GM18502 (cell line): Measurements from ENCODE around the gene DPH2.

Source experiments
- ATAC-seq: cut with Tn5 transposase; IDR thresholded peaks from one replicate; pipeline ENCODE4 v1.9.1; 2021; ENCODE audit warnings: mild to moderate bottlenecking; ENCODE audit not compliant: unreplicated experiment, poor library complexity

The DPH2 gene

GRCh38 chr1:43995984-43996732, 26.3 kb downstream of the DPH2 start:
- ATAC-seq, result no peak

- no peak for ATAC-seq
Measured at GRCh38 chr1:43996733-43997115, 26.9 kb downstream of the DPH2 start.

- ATAC-seq, result no peak
Measured at GRCh38 chr1:43997295-43997999, 27.6 kb downstream of the DPH2 start.

- no peak for ATAC-seq
Measured at GRCh38 chr1:43998000-43998378, 28.2 kb downstream of the DPH2 start.

DNA sequence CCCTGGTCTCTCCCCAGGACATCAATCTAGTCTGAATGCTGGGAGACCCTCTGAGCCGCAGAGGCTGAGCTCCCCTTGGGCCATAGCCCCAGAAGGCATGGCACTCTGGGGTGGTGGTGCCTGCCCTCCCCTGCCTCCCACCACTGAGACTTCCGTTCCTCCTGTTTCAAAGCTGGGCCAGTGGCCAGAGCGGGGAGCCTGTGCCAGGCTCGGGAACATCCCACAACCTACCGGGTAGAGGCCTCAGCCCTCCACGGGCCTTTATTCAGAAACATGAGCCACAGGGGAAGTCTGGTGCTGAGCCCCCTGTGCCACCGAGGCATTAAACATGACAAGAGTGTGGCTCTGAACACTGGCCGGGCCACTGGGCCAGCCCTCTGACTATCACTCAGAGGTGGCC, 29.6 kb downstream of the DPH2 start:
- ATAC-seq, result no peak

GRCh38 chr1:44000122-44000665, 30.4 kb downstream of the DPH2 start:
- no peak for ATAC-seq

- no peak for ATAC-seq
Measured at GRCh38 chr1:44002165-44002564, 32.4 kb downstream of the DPH2 start.

- no peak for ATAC-seq
Measured at GRCh38 chr1:44002606-44003157, 32.9 kb downstream of the DPH2 start.

GRCh38 chr1:44008259-44008658, 38.4 kb downstream of the DPH2 start:
- ATAC-seq, result no peak

DNA sequence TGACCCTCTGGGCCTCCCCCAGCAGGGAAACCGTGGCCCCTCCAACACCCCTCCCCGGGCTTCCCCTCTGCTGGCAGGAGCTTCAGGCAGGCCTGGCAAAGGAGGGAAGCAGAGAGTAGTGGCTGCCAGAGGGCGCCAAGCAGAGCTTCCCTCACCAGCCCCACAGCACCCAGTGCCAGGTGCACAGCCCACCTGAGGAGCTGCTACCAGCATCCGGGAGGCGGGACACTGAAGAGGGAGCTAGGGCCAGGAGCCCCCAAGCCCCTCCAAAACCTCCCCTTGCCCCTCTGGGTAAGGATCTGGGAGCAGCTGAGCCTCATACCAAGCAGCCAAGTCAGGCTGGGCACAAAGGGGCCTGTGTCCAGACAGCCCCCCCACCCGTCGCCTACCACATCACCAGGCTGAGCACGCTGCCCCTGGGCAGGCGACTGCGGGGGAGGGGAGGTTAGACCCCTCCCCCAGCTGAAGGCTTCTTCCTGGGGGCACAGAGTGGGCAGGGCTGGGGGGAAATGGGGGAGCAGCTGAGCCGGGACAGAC, 41.2 kb downstream of the DPH2 start:
- ATAC-seq, result no peak

DNA sequence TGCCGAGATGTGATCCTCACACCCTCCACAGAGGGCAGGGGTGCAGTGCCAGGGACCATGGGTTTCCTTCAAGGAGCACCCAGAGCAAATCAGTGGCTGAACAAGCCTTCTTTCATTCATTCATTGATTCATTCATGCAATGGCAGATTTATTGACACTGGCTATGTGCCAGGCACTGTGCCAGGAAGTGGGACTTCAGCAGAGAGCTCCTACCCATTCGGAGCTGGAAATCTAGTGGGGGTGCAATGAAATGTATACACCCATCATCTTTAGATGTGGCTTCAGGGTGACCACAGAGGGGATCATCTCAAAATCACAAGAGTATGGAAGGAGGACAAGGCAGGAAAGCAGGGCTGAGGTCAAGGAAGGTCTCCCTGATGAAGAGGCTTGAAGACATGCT, 42.6 kb downstream of the DPH2 start:
- no peak for ATAC-seq

DNA sequence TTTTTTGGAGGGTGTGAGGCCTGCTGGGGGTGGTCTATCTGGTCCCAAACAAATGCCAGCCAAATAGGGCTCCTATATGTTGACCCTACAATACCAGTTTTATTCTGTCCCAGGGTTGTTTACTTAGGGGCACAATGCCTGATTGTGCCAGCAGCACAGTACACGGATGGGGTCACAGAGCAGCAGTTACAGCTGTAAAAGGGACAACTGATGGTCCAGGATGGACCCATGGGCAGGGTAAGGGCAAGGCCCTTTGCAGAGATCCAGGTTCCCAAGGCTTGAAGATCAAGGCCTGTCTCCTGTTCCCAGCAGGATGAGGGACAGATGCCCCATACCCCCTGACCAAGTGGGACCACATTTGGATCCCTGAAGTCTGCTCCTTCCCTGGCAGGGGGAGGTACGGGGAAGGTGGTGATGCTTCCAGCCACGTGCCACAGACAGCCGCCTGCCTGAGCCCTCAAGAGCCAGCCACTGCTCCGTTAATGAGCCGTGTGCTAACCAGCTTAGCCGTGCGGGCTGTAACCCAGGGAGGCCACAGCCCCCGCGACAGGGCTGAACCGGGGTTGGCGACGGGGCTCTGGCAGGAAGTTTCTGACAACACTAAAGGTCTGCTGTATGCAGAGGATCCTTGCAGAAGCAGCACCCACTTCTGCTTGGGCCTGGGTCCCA, 43.3 kb downstream of the DPH2 start:
- no peak for ATAC-seq

- no peak for ATAC-seq
Measured at GRCh38 chr1:44013949-44014348, 44.1 kb downstream of the DPH2 start.

- ATAC-seq, result no peak
Measured at GRCh38 chr1:44014365-44015104, 44.7 kb downstream of the DPH2 start.

GRCh38 chr1:44015206-44015605, 45.4 kb downstream of the DPH2 start:
- no peak for ATAC-seq

GRCh38 chr1:44016041-44016889, 46.5 kb downstream of the DPH2 start:
- ATAC-seq, result no peak

GRCh38 chr1:44016890-44017400, 47.1 kb downstream of the DPH2 start:
- no peak for ATAC-seq

- ATAC-seq, result no peak
Measured at GRCh38 chr1:44019466-44019948, 49.7 kb downstream of the DPH2 start.

DNA sequence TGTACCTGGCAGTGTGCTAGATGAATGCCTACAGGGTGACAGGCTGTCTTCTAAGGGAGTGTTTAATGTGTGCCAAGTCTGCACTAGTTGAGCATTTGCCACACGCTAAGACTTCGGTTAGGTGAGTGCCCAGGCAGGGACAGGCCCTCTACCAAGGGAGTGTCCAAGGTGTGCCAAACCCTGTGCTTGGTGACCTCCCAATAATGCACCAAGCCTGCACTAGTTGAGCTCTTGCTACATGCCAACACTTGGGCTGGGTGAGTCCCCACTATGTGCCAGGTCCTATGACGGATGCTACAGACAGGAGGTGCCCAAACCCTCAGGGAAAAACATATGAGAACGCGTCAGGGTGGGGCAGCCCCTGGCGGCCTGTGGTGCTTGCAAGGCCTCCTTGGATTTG, 50.7 kb downstream of the DPH2 start:
- ATAC-seq, result no peak
